GM06990 (cell line): ENCODE results near the gene OMP.

Source experiments
- DNase-seq: peaks from one replicate; pipeline ENCODE4 v3.0.0-alpha.2; 2011; ENCODE audit not compliant: insufficient read length; ENCODE audit errors: extremely low read depth
- H3K27me3 ChIP-seq: replicated peaks from 2 replicates; pipeline ENCODE4 v1.6.0; 2011; ENCODE audit warnings: low read length; ENCODE audit not compliant: control insufficient read depth, insufficient read depth
- H3K36me3 ChIP-seq: 2 replicates; pipeline ENCODE4 v1.5.1; 2011; ENCODE audit warnings: low read length; ENCODE audit not compliant: control insufficient read depth, insufficient read depth
- H3K4me3 ChIP-seq: replicated peaks from 2 replicates; pipeline ENCODE4 v1.5.1; 2011; ENCODE audit warnings: low read depth, mild to moderate bottlenecking, control low read depth, low read length
- CTCF ChIP-seq: IDR thresholded peaks from 2 replicates; pipeline ENCODE4 v1.5.1; 2011; ENCODE audit warnings: low read length, control low read depth, mild to moderate bottlenecking, inconsistent platforms; ENCODE audit not compliant: insufficient read depth, poor library complexity, severe bottlenecking

Gene OMP

GRCh38 chr11:77121876-77122575 lies 19.4 kb downstream of the OMP start:
- DNase-seq = no peak
- no peak overlapping the region for H3K4me3 ChIP-seq
- no peak for TF ChIP-seq CTCF
- H3K36me3 ChIP-seq = no peaks in the 10 kb centered on the region
- H3K27me3 ChIP-seq = no peaks in the 10 kb centered on the region; the same call in 1 of the 2 replicates

- H3K4me3 ChIP-seq = no peak overlapping the region
- no peak for TF ChIP-seq CTCF
- no peak for DNase-seq
- H3K27me3 ChIP-seq = peaks cover 1% of the 10 kb centered on the region
- no peaks in the 10 kb centered on the region for H3K36me3 ChIP-seq
Measured at GRCh38 chr11:77122576-77123212, 20.1 kb downstream of the OMP start.

GRCh38 chr11:77123591-77123990 lies 21.0 kb downstream of the OMP start:
- H3K4me3 ChIP-seq = no peak overlapping the region
- DNase-seq = no peak
- H3K36me3 ChIP-seq = no peaks in the 10 kb centered on the region
- H3K27me3 ChIP-seq = peaks cover 1% of the 10 kb centered on the region
- TF ChIP-seq CTCF = no peak

GRCh38 chr11:77124041-77124440 lies 21.4 kb downstream of the OMP start:
- TF ChIP-seq CTCF = no peak

GRCh38 chr11:77124488-77124887 lies 21.8 kb downstream of the OMP start:
- Histone ChIP-seq H3K4me3 (no peak overlapping the region), H3K27me3 (peaks cover 1% of the 10 kb centered on the region), H3K36me3 (no peaks in the 10 kb centered on the region)
- no peak for DNase-seq
- TF ChIP-seq CTCF = no peak

More at GRCh38 chr11:77124041-77124440, 21.4 kb downstream of the OMP start:
- Histone ChIP-seq H3K4me3 (no peak overlapping the region), H3K27me3 (peaks cover 1% of the 10 kb centered on the region), H3K36me3 (no peaks in the 10 kb centered on the region)
- DNase-seq = no peak
